ENCODE measurements around the gene CDKN2AIPNL.

Gene CDKN2AIPNL

DNA sequence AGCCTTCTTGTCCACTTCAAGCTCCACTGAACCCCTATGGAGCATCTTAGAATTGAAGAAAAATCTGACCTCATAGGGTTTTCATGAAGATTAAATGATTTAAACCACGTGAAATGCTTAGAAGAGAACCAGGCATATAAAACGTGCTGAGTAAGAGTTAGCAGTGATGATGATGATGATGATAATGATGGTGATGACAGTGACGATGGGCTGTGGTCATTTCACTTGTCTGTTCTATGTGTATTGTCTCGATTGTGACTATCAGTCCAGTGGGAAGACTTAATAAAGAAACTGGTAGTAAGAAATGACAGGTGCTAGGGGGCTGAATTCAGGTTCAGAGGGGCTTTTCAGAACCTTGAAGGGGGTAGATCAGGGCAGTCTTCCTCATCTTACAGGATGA, 45.1 kb upstream of the CDKN2AIPNL start:
- H3K9ac ChIP-seq (ENCODE audit: low read depth, low read length), result no peak overlapping the region
- no peak overlapping the region for H3K4me3 ChIP-seq (ENCODE audit: low read depth in 1 of 2, low read length in 2 of 2)
- no peaks in the 10 kb centered on the region for H3K9me3 ChIP-seq (ENCODE audit: insufficient read depth, low read length, severe bottlenecking)
- no peak overlapping the region for H3K4me2 ChIP-seq (ENCODE audit: insufficient read depth, low read length)
- H2AFZ ChIP-seq (ENCODE audit: low read depth, low read length), result no peak overlapping the region
- DNase-seq (no peak), ATAC-seq (ENCODE audit: insufficient read depth, low read depth) (no peak)
- no peaks in the 10 kb centered on the region for H3K4me1 ChIP-seq (ENCODE audit: insufficient read depth, low read length)
- no peaks in the 10 kb centered on the region for H4K20me1 ChIP-seq (ENCODE audit: insufficient read depth, low read length)
- no peaks in the 10 kb centered on the region for H3K36me3 ChIP-seq (ENCODE audit: insufficient read depth, low read length)
- no peak overlapping the region for H3K27ac ChIP-seq (ENCODE audit: low read length)
- TF ChIP-seq, protein P1, sequence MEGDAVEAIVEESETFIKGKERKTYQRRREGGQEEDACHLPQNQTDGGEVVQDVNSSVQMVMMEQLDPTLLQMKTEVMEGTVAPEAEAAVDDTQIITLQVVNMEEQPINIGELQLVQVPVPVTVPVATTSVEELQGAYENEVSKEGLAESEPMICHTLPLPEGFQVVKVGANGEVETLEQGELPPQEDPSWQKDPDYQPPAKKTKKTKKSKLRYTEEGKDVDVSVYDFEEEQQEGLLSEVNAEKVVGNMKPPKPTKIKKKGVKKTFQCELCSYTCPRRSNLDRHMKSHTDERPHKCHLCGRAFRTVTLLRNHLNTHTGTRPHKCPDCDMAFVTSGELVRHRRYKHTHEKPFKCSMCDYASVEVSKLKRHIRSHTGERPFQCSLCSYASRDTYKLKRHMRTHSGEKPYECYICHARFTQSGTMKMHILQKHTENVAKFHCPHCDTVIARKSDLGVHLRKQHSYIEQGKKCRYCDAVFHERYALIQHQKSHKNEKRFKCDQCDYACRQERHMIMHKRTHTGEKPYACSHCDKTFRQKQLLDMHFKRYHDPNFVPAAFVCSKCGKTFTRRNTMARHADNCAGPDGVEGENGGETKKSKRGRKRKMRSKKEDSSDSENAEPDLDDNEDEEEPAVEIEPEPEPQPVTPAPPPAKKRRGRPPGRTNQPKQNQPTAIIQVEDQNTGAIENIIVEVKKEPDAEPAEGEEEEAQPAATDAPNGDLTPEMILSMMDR (IDR thresholded peaks at IDR 0.05; ENCODE audit: borderline replicate concordance, extremely low read depth, low read length, poor library complexity, severe bottlenecking), result no peak
- TF ChIP-seq EZH2 (IDR thresholded peaks at IDR 0.05; ENCODE audit: borderline replicate concordance, low read depth, low read length, severe bottlenecking), result no peak
- no peaks in the 10 kb centered on the region for H3K79me2 ChIP-seq (ENCODE audit: insufficient read depth, low read length)
- H3K27me3 ChIP-seq (ENCODE audit: insufficient read depth, low read length, poor library complexity), result no peaks in the 10 kb centered on the region

DNA sequence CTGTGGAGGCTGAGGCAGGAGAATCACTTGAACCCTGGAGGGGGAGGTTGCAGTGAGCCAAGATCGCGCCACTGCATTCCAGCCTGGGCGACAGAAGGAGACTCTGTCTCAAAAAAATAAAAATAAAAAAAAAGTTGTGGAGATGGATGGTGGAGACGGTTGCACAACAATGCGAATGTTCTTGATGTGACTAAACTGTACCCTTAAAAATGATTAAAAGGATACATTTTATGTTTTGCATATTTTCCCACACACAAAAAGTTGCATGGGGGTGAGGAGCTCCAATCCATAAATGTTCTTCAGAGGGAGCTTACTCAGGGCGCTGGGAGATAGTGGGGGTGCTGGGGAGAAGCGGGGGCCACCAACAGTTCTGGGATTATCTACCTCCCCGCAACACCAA, 43.8 kb upstream of the CDKN2AIPNL start:
- Histone ChIP-seq H3K36me3 (ENCODE audit: insufficient read depth, low read length) (no peaks in the 10 kb centered on the region), H3K27me3 (ENCODE audit: insufficient read depth, low read length, poor library complexity) (no peaks in the 10 kb centered on the region), H4K20me1 (ENCODE audit: insufficient read depth, low read length) (no peaks in the 10 kb centered on the region), H3K27ac (ENCODE audit: low read length) (no peak overlapping the region), H3K9ac (ENCODE audit: low read depth, low read length) (no peak overlapping the region), H3K79me2 (ENCODE audit: insufficient read depth, low read length) (no peaks in the 10 kb centered on the region), H3K4me3 (ENCODE audit: low read depth in 1 of 2, low read length in 2 of 2) (no peak overlapping the region), H3K4me1 (ENCODE audit: insufficient read depth, low read length) (no peaks in the 10 kb centered on the region), H3K9me3 (ENCODE audit: insufficient read depth, low read length, severe bottlenecking) (no peaks in the 10 kb centered on the region), H3K4me2 (ENCODE audit: insufficient read depth, low read length) (no peak overlapping the region), H2AFZ (ENCODE audit: low read depth, low read length) (no peak overlapping the region)
- TF ChIP-seq EZH2 (IDR thresholded peaks at IDR 0.05; ENCODE audit: borderline replicate concordance, low read depth, low read length, severe bottlenecking), result no peak
- TF ChIP-seq, protein P1 (IDR thresholded peaks at IDR 0.05; ENCODE audit: borderline replicate concordance, extremely low read depth, low read length, poor library complexity, severe bottlenecking), result no peak
- no peak for ATAC-seq (ENCODE audit: insufficient read depth, low read depth)
- DNase-seq, result no peak

DNA sequence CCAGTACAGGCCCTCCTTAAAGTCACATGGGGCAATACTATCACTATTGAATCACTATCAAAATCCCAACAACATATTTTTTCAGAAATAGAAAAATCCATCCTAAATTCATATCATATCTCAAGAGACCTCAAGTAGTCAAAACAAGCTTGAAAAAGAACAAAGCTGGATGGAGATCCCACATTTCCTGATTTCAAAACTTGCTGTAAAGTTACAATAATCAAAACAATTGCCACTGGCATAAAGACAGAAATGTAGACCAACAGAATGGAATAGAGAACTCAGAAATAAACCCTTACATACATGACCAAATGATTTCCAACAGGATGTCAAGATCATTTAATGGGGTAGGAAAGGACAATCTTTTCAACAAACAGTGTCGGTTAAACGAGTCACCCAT, 41.3 kb upstream of the CDKN2AIPNL start:
- H3K36me3 ChIP-seq (ENCODE audit: insufficient read depth, low read length), result no peaks in the 10 kb centered on the region
- no peak for DNase-seq
- H3K9ac ChIP-seq (ENCODE audit: low read depth, low read length), result no peak overlapping the region
- H3K27ac ChIP-seq (ENCODE audit: low read length), result no peak overlapping the region
- H3K4me2 ChIP-seq (ENCODE audit: insufficient read depth, low read length), result no peak overlapping the region
- no peak overlapping the region for H2AFZ ChIP-seq (ENCODE audit: low read depth, low read length)
- H3K4me3 ChIP-seq (ENCODE audit: low read depth in 1 of 2, low read length in 2 of 2), result no peak overlapping the region
- H3K79me2 ChIP-seq (ENCODE audit: insufficient read depth, low read length), result no peaks in the 10 kb centered on the region
- ATAC-seq (ENCODE audit: insufficient read depth, low read depth), result no peak
- H4K20me1 ChIP-seq (ENCODE audit: insufficient read depth, low read length), result no peaks in the 10 kb centered on the region
- H3K27me3 ChIP-seq (ENCODE audit: insufficient read depth, low read length, poor library complexity), result no peaks in the 10 kb centered on the region
- H3K4me1 ChIP-seq (ENCODE audit: insufficient read depth, low read length), result no peaks in the 10 kb centered on the region
- no peaks in the 10 kb centered on the region for H3K9me3 ChIP-seq (ENCODE audit: insufficient read depth, low read length, severe bottlenecking)
- no peak for TF ChIP-seq EZH2 (IDR thresholded peaks at IDR 0.05; ENCODE audit: borderline replicate concordance, low read depth, low read length, severe bottlenecking)
- TF ChIP-seq, protein P1 (IDR thresholded peaks at IDR 0.05; ENCODE audit: borderline replicate concordance, extremely low read depth, low read length, poor library complexity, severe bottlenecking), result no peak

DNA sequence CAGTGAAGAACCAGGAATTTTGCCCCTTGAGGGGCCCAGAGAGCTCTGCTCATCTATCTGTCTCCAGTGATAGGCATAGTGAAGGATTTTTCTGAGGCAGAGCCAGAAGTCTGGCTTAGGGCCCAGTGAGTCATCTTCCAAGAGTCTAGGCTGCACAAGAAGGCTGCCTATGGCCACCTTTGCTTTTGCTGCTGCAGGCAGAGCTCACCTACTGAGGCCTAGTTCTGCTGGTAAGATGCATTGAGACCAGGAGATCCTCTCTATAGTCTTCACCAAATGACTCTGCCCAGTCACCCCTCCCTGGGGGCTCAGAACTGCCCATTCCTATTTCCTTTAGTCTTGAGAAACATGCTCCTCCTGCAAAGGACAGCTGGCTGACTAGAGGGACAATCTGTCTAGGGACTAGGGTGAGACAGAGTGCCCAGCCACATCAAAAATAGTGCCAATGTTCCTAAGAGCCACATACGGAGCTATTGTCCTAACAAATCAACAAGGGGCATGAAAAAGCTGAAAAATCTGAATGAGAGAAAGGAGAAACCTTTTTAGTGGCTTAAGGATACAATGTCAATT, 40.3 kb upstream of the CDKN2AIPNL start:
- no peak overlapping the region for H2AFZ ChIP-seq (ENCODE audit: low read depth, low read length)
- ATAC-seq (ENCODE audit: insufficient read depth, low read depth), result no peak

More for the DNA sequence above, 40.3 kb upstream of the CDKN2AIPNL start:
- DNase-seq, result no peak
- H3K27ac ChIP-seq (ENCODE audit: low read length), result no peak overlapping the region
- H3K4me3 ChIP-seq (ENCODE audit: low read depth in 1 of 2, low read length in 2 of 2), result no peak overlapping the region
- H4K20me1 ChIP-seq (ENCODE audit: insufficient read depth, low read length), result no peaks in the 10 kb centered on the region
- H3K9ac ChIP-seq (ENCODE audit: low read depth, low read length), result no peak overlapping the region
- no peaks in the 10 kb centered on the region for H3K27me3 ChIP-seq (ENCODE audit: insufficient read depth, low read length, poor library complexity)
- no peaks in the 10 kb centered on the region for H3K4me1 ChIP-seq (ENCODE audit: insufficient read depth, low read length)
- no peaks in the 10 kb centered on the region for H3K9me3 ChIP-seq (ENCODE audit: insufficient read depth, low read length, severe bottlenecking)
- H3K79me2 ChIP-seq (ENCODE audit: insufficient read depth, low read length), result no peaks in the 10 kb centered on the region
- H3K36me3 ChIP-seq (ENCODE audit: insufficient read depth, low read length), result no peaks in the 10 kb centered on the region
- H3K4me2 ChIP-seq (ENCODE audit: insufficient read depth, low read length), result no peak overlapping the region
- no peak for TF ChIP-seq EZH2 (IDR thresholded peaks at IDR 0.05; ENCODE audit: borderline replicate concordance, low read depth, low read length, severe bottlenecking)

Data from DND-41 (cell line).